ENCODE measurements around the gene RPL31.

DNA sequence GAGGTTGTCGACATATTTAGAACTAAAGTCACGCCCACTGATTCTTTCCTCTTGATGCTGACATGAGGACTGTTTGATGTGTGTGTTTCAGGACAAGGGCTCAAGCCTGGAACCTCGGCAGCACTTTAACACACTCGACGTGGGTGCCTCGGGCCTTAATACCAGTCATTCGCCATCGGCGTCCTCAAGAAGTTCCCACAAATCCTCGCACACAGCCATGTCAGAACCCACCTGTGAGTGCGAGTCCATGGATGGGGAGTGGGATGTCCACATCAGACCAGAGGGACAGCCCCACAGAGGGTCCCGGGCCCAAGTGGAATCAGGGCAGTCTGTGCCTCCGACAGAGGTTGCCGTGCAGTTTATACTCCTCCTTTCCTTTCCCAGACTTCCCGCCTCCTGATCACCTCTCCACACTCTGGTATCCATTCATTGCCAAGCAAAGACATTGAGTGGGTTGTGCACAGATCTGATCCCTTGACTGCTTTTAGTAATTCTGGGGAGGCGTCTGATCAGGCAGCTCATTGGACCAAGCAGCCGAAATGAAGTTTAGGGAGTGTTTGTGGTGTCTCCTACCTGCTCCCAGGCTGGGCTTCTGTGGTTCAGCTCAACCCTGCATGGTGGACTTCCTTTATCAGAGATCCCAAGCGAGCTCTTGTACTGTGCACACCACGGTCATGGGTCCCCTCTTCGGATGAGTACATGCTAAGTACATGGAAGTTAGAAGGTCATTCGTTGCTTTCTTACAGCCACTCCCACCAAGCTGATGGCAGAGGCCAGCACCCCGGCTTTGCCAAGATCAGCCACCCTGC is 27.2 kb upstream of the RPL31 start:
- TF ChIP-seq, protein P1, sequence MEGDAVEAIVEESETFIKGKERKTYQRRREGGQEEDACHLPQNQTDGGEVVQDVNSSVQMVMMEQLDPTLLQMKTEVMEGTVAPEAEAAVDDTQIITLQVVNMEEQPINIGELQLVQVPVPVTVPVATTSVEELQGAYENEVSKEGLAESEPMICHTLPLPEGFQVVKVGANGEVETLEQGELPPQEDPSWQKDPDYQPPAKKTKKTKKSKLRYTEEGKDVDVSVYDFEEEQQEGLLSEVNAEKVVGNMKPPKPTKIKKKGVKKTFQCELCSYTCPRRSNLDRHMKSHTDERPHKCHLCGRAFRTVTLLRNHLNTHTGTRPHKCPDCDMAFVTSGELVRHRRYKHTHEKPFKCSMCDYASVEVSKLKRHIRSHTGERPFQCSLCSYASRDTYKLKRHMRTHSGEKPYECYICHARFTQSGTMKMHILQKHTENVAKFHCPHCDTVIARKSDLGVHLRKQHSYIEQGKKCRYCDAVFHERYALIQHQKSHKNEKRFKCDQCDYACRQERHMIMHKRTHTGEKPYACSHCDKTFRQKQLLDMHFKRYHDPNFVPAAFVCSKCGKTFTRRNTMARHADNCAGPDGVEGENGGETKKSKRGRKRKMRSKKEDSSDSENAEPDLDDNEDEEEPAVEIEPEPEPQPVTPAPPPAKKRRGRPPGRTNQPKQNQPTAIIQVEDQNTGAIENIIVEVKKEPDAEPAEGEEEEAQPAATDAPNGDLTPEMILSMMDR (IDR thresholded peaks at IDR 0.05) = no peak
- no peak for TF ChIP-seq POLR2A (IDR thresholded peaks at IDR 0.05)

Measured in stomach (tissue), 4 donors.